GM21717 (cell line): ENCODE measurements around the gene S100A13.
"Not testable (repeated sequence)": the region's sequence is repeated elsewhere in the genome, so short reads cannot be mapped to it uniquely, and the experiment has no call there.

Experiments used
- ATAC-seq: cut with Tn5 transposase; IDR thresholded peaks from one replicate; pipeline ENCODE4 v1.9.1; 2021; ENCODE audit warnings: mild to moderate bottlenecking, moderate library complexity; ENCODE audit not compliant: unreplicated experiment

Gene S100A13

GRCh38 chr1:153575081-153575491, 52.2 kb downstream of the S100A13 start:
- ATAC-seq = not testable (repeated sequence)

GRCh38 chr1:153573351-153573750, 54.0 kb downstream of the S100A13 start:
- ATAC-seq = no peak

- ATAC-seq = peak; percentile 65
Measured at GRCh38 chr1:153572569-153573015, 54.7 kb downstream of the S100A13 start.

GRCh38 chr1:153571706-153572105, 55.6 kb downstream of the S100A13 start:
- no peak for ATAC-seq

- no peak for ATAC-seq
Measured at GRCh38 chr1:153570874-153571273, 56.4 kb downstream of the S100A13 start.

- no peak for ATAC-seq
Measured at GRCh38 chr1:153569465-153569864, 57.8 kb downstream of the S100A13 start.
